H9 (cell line): ENCODE measurements around the gene CD81. TPM values are rescaled to one million over a fixed set of nuclear protein-coding genes. Genes with fewer than 3 reads are reported as not detected.

ENCODE experiments used
- DNase-seq: peaks from one replicate; pipeline ENCODE4 v3.0.0-alpha.2; 2017
- H2AFZ ChIP-seq: one replicate; pipeline ENCODE4 v1.6.1; 2013; ENCODE audit warnings: mild to moderate bottlenecking, low read length, control low read depth, moderate library complexity
- H2AK5ac ChIP-seq: 2 replicates; pipeline ENCODE4 v1.6.1; 2013; ENCODE audit warnings: low read length, control low read depth, mixed read lengths; ENCODE audit not compliant: insufficient read length
- H2BK120ac ChIP-seq: one replicate; pipeline ENCODE4 v1.6.1; 2013; ENCODE audit warnings: low read depth, mild to moderate bottlenecking, low read length, control low read depth, inconsistent platforms; ENCODE audit not compliant: poor library complexity, severe bottlenecking
- H2BK12ac ChIP-seq: 2 replicates; pipeline ENCODE4 v1.6.1; 2013; ENCODE audit warnings: low read length, control low read depth, mixed read lengths, low read depth; ENCODE audit not compliant: insufficient read length
- H2BK15ac ChIP-seq: 2 replicates; pipeline ENCODE4 v1.6.1; 2013; ENCODE audit warnings: low read depth, low read length, control low read depth
- H2BK20ac ChIP-seq: one replicate; pipeline ENCODE4 v1.6.1; 2013; ENCODE audit warnings: low read depth, mild to moderate bottlenecking, low read length, control low read depth, inconsistent platforms; ENCODE audit not compliant: poor library complexity, severe bottlenecking
- H2BK5ac ChIP-seq: 2 replicates; pipeline ENCODE4 v1.6.1; 2013; ENCODE audit warnings: low read length, control low read depth, mixed read lengths; ENCODE audit not compliant: insufficient read length
- H3K14ac ChIP-seq: 2 replicates; pipeline ENCODE4 v1.6.1; 2013; ENCODE audit warnings: low read length, control low read depth; ENCODE audit not compliant: insufficient read depth
- H3K18ac ChIP-seq: 2 replicates; pipeline ENCODE4 v1.6.1; 2013; ENCODE audit warnings: low read depth, mild to moderate bottlenecking, mixed read lengths, low read length, control low read depth; ENCODE audit not compliant: insufficient read length
- H3K23ac ChIP-seq: 2 replicates; pipeline ENCODE4 v1.6.1; 2013; ENCODE audit warnings: low read length, control low read depth, mixed read lengths, low read depth; ENCODE audit not compliant: insufficient read length
- H3K23me2 ChIP-seq: 2 replicates; pipeline ENCODE4 v1.6.1; 2013; ENCODE audit warnings: low read depth, mild to moderate bottlenecking, mixed read lengths, low read length, control low read depth; ENCODE audit not compliant: insufficient read length, poor library complexity, severe bottlenecking
- H3K27ac ChIP-seq: 2 replicates; pipeline ENCODE4 v1.5.1; 2013; ENCODE audit warnings: low read length, control low read depth, mixed read lengths, low read depth; ENCODE audit not compliant: insufficient read length
- H3K27me3 ChIP-seq: 2 replicates; pipeline ENCODE4 v1.6.1; 2013; ENCODE audit warnings: low read length, control low read depth, inconsistent platforms; ENCODE audit not compliant: insufficient read depth
- H3K4ac ChIP-seq: 2 replicates; pipeline ENCODE4 v1.6.1; 2013; ENCODE audit warnings: low read depth, mild to moderate bottlenecking, control low read depth, inconsistent platforms, low read length, moderate library complexity
- H3K4me1 ChIP-seq: 2 replicates; pipeline ENCODE4 v1.6.1; 2013; ENCODE audit warnings: low read length, control low read depth, inconsistent platforms; ENCODE audit not compliant: insufficient read depth
- H3K4me2 ChIP-seq: 2 replicates; pipeline ENCODE4 v1.6.1; 2013; ENCODE audit warnings: low read length, control low read depth, mixed read lengths; ENCODE audit not compliant: insufficient read length, insufficient read depth
- H3K56ac ChIP-seq: 2 replicates; pipeline ENCODE4 v1.6.1; 2013; ENCODE audit warnings: low read depth, mild to moderate bottlenecking, mixed read lengths, low read length, control low read depth; ENCODE audit not compliant: insufficient read length
- H3K79me1 ChIP-seq: 2 replicates; pipeline ENCODE4 v1.6.1; 2013; ENCODE audit warnings: low read depth, mild to moderate bottlenecking, moderate library complexity, low read length, control low read depth, inconsistent platforms; ENCODE audit not compliant: insufficient read depth, poor library complexity, severe bottlenecking
- H3K79me2 ChIP-seq: 2 replicates; pipeline ENCODE4 v1.6.1; 2013; ENCODE audit warnings: low read length, control low read depth, inconsistent platforms; ENCODE audit not compliant: insufficient read depth
- H3K9ac ChIP-seq: 2 replicates; pipeline ENCODE4 v1.6.1; 2013; ENCODE audit warnings: low read length, control low read depth, mixed read lengths; ENCODE audit not compliant: insufficient read length; ENCODE audit errors: extremely low read depth
- H3K9me3 ChIP-seq: one replicate; pipeline ENCODE4 v1.6.1; 2013; ENCODE audit warnings: low read depth, low read length, inconsistent platforms; ENCODE audit not compliant: control insufficient read depth
- H3T11ph ChIP-seq: one replicate; pipeline ENCODE4 v1.6.1; 2013; ENCODE audit warnings: mild to moderate bottlenecking, low read length, control low read depth, inconsistent platforms
- H4K20me1 ChIP-seq: one replicate; pipeline ENCODE4 v1.6.1; 2013; ENCODE audit not compliant: control insufficient read depth, insufficient read length, insufficient read depth
- H4K5ac ChIP-seq: 2 replicates; pipeline ENCODE4 v1.6.1; 2013; ENCODE audit warnings: low read depth, mild to moderate bottlenecking, mixed read lengths, low read length, control low read depth; ENCODE audit not compliant: insufficient read length
- H4K8ac ChIP-seq: replicated peaks from 2 replicates; pipeline ENCODE4 v1.6.1; 2013; ENCODE audit warnings: low read length, control low read depth, mixed read lengths, low read depth; ENCODE audit not compliant: insufficient read length
- H4K91ac ChIP-seq: 2 replicates; pipeline ENCODE4 v1.6.1; 2013; ENCODE audit warnings: low read depth, mild to moderate bottlenecking, moderate library complexity, mixed read lengths, low read length, control low read depth; ENCODE audit not compliant: insufficient read length
- H3K27ac Mint-ChIP-seq, 3 experiments: 2 replicates in 2 of 3; 3 replicates in 1 of 3; pipeline ENCODE4 v1.8.0; 2020 to 2021; ENCODE audit warnings: mixed read lengths in 3 of 3, mild to moderate bottlenecking in 1 of 3, moderate library complexity in 1 of 3
- H3K27me3 Mint-ChIP-seq: 2 replicates; pipeline ENCODE4 v1.8.0; 2021; ENCODE audit warnings: low read depth, mild to moderate bottlenecking, moderate library complexity, mixed read lengths
- H3K36me3 Mint-ChIP-seq, 3 experiments: 2 replicates in 2 of 3; 3 replicates in 1 of 3; pipeline ENCODE4 v1.8.0; 2020 to 2021; ENCODE audit warnings: low read depth in 3 of 3, mixed read lengths in 3 of 3; ENCODE audit not compliant: insufficient read depth in 1 of 3
- H3K4me1 Mint-ChIP-seq, 2 experiments: 2 replicates each; pipeline ENCODE4 v1.8.0; 2020; ENCODE audit warnings: mixed read lengths in 2 of 2
- H3K4me3 Mint-ChIP-seq, 2 experiments: 2 replicates in 1 of 2; 3 replicates in 1 of 2; pipeline ENCODE4 v1.8.0; 2020 to 2021; ENCODE audit warnings: mild to moderate bottlenecking in 2 of 2, mixed read lengths in 2 of 2, moderate library complexity in 1 of 2
- H3K9me3 Mint-ChIP-seq, 2 experiments: 2 replicates in 1 of 2; 3 replicates in 1 of 2; pipeline ENCODE4 v1.8.0; 2020; ENCODE audit warnings: mild to moderate bottlenecking in 2 of 2, mixed read lengths in 2 of 2, moderate library complexity in 1 of 2
- CTCF ChIP-seq: fragments of 200-600 bp; sonication (generic); conservative IDR thresholded peaks from 3 replicates; pipeline ENCODE4 v1.8.0; 2021; ENCODE audit warnings: antibody characterized with exemption, mild to moderate bottlenecking
- WGBS: extraction: QIAGEN DNeasy Blood & Tissue Kit; methylation state at CpG from one replicate; pipeline ENCODE4 v1.1.7; 2013; ENCODE audit warnings: missing lambda C conversion rate, low lambda C conversion rate, mixed read lengths; ENCODE audit not compliant: insufficient read length; ENCODE audit errors: extremely low coverage; 5-methylcytosine and 5-hydroxymethylcytosine counted together
- total RNA-seq: library from RNA; stranded (reverse); gene quantifications from 2 replicates; pipeline ENCODE4 v1.2.1, GENCODE V29; 2021

CD81 gene
- total RNA-seq, 1 experiment from 2014 or later = 246 TPM

GRCh38 chr11:2368851-2369180 lies 8.3 kb upstream of the CD81 start:
- H3K4me1 ChIP-seq = no peaks in the 10 kb centered on the region
- no peak overlapping the region for H3K27ac ChIP-seq
- H3K9me3 ChIP-seq = no peaks in the 10 kb centered on the region
- H3K9ac ChIP-seq = no peak overlapping the region
- no peak for DNase-seq
- no peak overlapping the region for H4K5ac ChIP-seq
- H3K18ac ChIP-seq = no peak overlapping the region
- Mint-ChIP-seq H3K36me3 (no peaks in the 10 kb centered on the region), H3K27me3 (peaks cover 4% of the 10 kb centered on the region), H3K27ac (no peak overlapping the region), H3K4me3 (no peak overlapping the region), H3K9me3 (no peaks in the 10 kb centered on the region), H3K4me1 (no peaks in the 10 kb centered on the region)
- H3K4me2 ChIP-seq = no peak overlapping the region
- no peak overlapping the region for H2BK120ac ChIP-seq
- no peak overlapping the region for H2BK20ac ChIP-seq
- no peak overlapping the region for H3K14ac ChIP-seq
- WGBS = no CpG with 5 or more reads among the region's 10 CpGs
- no peak overlapping the region for H3K23ac ChIP-seq
- H3K79me1 ChIP-seq = no peaks in the 10 kb centered on the region
- no peak overlapping the region for H4K8ac ChIP-seq
- no peaks in the 10 kb centered on the region for H3K79me2 ChIP-seq
- H2AFZ ChIP-seq = no peak overlapping the region
- H2BK12ac ChIP-seq = no peak overlapping the region
- H3K27me3 ChIP-seq = no peaks in the 10 kb centered on the region
- no peak overlapping the region for H4K91ac ChIP-seq
- no peak overlapping the region for H3T11ph ChIP-seq
- no peaks in the 10 kb centered on the region for H3K23me2 ChIP-seq
- H4K20me1 ChIP-seq = no peaks in the 10 kb centered on the region
- H2BK5ac ChIP-seq = no peak overlapping the region
- no peak overlapping the region for H2BK15ac ChIP-seq
- no peak for TF ChIP-seq CTCF
- H3K4ac ChIP-seq = no peak overlapping the region
- no peak overlapping the region for H3K56ac ChIP-seq
- H2AK5ac ChIP-seq = no peak overlapping the region
